H1 (cell line): ENCODE measurements around the gene RINT1. TPM values are rescaled to one million over a fixed set of nuclear protein-coding genes. Genes with fewer than 3 reads are reported as not detected.

Experiments
- CBX5 ChIP-seq: fragments of 300-800, 300-1000 bp; sonication (generic); IDR thresholded peaks from 2 replicates; pipeline ENCODE4 v1.7.1; 2016; ENCODE audit warnings: antibody characterized with exemption, low read length, low read depth
- CHD7 ChIP-seq: fragments of 300-600 bp; sonication (generic); IDR thresholded peaks from 2 replicates; pipeline ENCODE4 v1.7.1; 2012; ENCODE audit warnings: low read length, moderate library complexity, mild to moderate bottlenecking, inconsistent platforms; ENCODE audit not compliant: insufficient replicate concordance
- EGR1 ChIP-seq: IDR thresholded peaks from 2 replicates; pipeline ENCODE4 v1.6.1; 2011; ENCODE audit warnings: low read depth, low read length, borderline replicate concordance
- JUN ChIP-seq: IDR thresholded peaks from 2 replicates; pipeline ENCODE4 v1.6.1; 2011; ENCODE audit warnings: low read depth, mild to moderate bottlenecking, improper control_type of control experiment, low read length
- JUND ChIP-seq: IDR thresholded peaks from 2 replicates; pipeline ENCODE4 v1.6.1; 2011; ENCODE audit warnings: mild to moderate bottlenecking, improper control_type of control experiment, low read length
- RFX5 ChIP-seq: IDR thresholded peaks from 2 replicates; pipeline ENCODE4 v1.6.1; 2011; ENCODE audit warnings: low read depth, low read length, improper control_type of control experiment, borderline replicate concordance
- polyA plus RNA-seq, 7 experiments: library from polyadenylated mRNA; depleted of rRNA in 3 of 7; stranded (reverse) in 5 of 7; unstranded in 2 of 7; fragments of >200 nt in 5 of 7; fragments of 200-250 nt in 2 of 7; gene quantifications; 1 replicate in 5 of 7; 2 replicates in 1 of 7; 4 replicates in 1 of 7; pipeline versions ENCODE4 v1.2.1 to v1.2.3, GENCODE V29; 2011 to 2013; ENCODE audit warnings: missing spikeins in 2 of 7, mixed read lengths in 2 of 7
- total RNA-seq: library from RNA; stranded (reverse); fragmentation: NEBNext Ultra II Directional; extraction: Animal tissue kit (Norgen Biotek cat#: 25700); gene quantifications from 2 replicates; pipeline ENCODE4 v1.2.1, GENCODE V29; 2021

Gene RINT1
- total and polyA plus RNA-seq, 2 of the 8 experiments (the other 6 are each of a cell fraction or from before 2014, with no cell fraction given), result 7.8 to 21.8 TPM

GRCh38 chr7:105538339-105538738 lies 6.3 kb downstream of the RINT1 start (continued):
- TF ChIP-seq EGR1 (no peak), JUND (no peak), JUN (no peak), CBX5 (no peak), RFX5 (no peak), CHD7 (no peak)
- TF ChIP-seq, all 59 proteins: peak for 0
